H9 (cell line): ENCODE measurements around the gene FAIM2. TPM values are rescaled to one million over a fixed set of nuclear protein-coding genes. Genes with fewer than 3 reads are reported as not detected.

Source experiments
- DNase-seq: peaks from one replicate; pipeline ENCODE4 v3.0.0-alpha.2; 2017
- H2AFZ ChIP-seq: one replicate; pipeline ENCODE4 v1.6.1; 2013; ENCODE audit warnings: mild to moderate bottlenecking, low read length, control low read depth, moderate library complexity
- H2AK5ac ChIP-seq: 2 replicates; pipeline ENCODE4 v1.6.1; 2013; ENCODE audit warnings: low read length, control low read depth, mixed read lengths; ENCODE audit not compliant: insufficient read length
- H2BK120ac ChIP-seq: one replicate; pipeline ENCODE4 v1.6.1; 2013; ENCODE audit warnings: low read depth, mild to moderate bottlenecking, low read length, control low read depth, inconsistent platforms; ENCODE audit not compliant: poor library complexity, severe bottlenecking
- H2BK12ac ChIP-seq: 2 replicates; pipeline ENCODE4 v1.6.1; 2013; ENCODE audit warnings: low read length, control low read depth, mixed read lengths, low read depth; ENCODE audit not compliant: insufficient read length
- H2BK15ac ChIP-seq: 2 replicates; pipeline ENCODE4 v1.6.1; 2013; ENCODE audit warnings: low read depth, low read length, control low read depth
- H2BK20ac ChIP-seq: one replicate; pipeline ENCODE4 v1.6.1; 2013; ENCODE audit warnings: low read depth, mild to moderate bottlenecking, low read length, control low read depth, inconsistent platforms; ENCODE audit not compliant: poor library complexity, severe bottlenecking
- H2BK5ac ChIP-seq: 2 replicates; pipeline ENCODE4 v1.6.1; 2013; ENCODE audit warnings: low read length, control low read depth, mixed read lengths; ENCODE audit not compliant: insufficient read length
- H3K14ac ChIP-seq: 2 replicates; pipeline ENCODE4 v1.6.1; 2013; ENCODE audit warnings: low read length, control low read depth; ENCODE audit not compliant: insufficient read depth
- H3K18ac ChIP-seq: 2 replicates; pipeline ENCODE4 v1.6.1; 2013; ENCODE audit warnings: low read depth, mild to moderate bottlenecking, mixed read lengths, low read length, control low read depth; ENCODE audit not compliant: insufficient read length
- H3K23ac ChIP-seq: 2 replicates; pipeline ENCODE4 v1.6.1; 2013; ENCODE audit warnings: low read length, control low read depth, mixed read lengths, low read depth; ENCODE audit not compliant: insufficient read length
- H3K23me2 ChIP-seq: 2 replicates; pipeline ENCODE4 v1.6.1; 2013; ENCODE audit warnings: low read depth, mild to moderate bottlenecking, mixed read lengths, low read length, control low read depth; ENCODE audit not compliant: insufficient read length, poor library complexity, severe bottlenecking
- H3K27ac ChIP-seq: 2 replicates; pipeline ENCODE4 v1.5.1; 2013; ENCODE audit warnings: low read length, control low read depth, mixed read lengths, low read depth; ENCODE audit not compliant: insufficient read length
- H3K27me3 ChIP-seq: 2 replicates; pipeline ENCODE4 v1.6.1; 2013; ENCODE audit warnings: low read length, control low read depth, inconsistent platforms; ENCODE audit not compliant: insufficient read depth
- H3K4ac ChIP-seq: 2 replicates; pipeline ENCODE4 v1.6.1; 2013; ENCODE audit warnings: low read depth, mild to moderate bottlenecking, control low read depth, inconsistent platforms, low read length, moderate library complexity
- H3K4me1 ChIP-seq: 2 replicates; pipeline ENCODE4 v1.6.1; 2013; ENCODE audit warnings: low read length, control low read depth, inconsistent platforms; ENCODE audit not compliant: insufficient read depth
- H3K4me2 ChIP-seq: 2 replicates; pipeline ENCODE4 v1.6.1; 2013; ENCODE audit warnings: low read length, control low read depth, mixed read lengths; ENCODE audit not compliant: insufficient read length, insufficient read depth
- H3K56ac ChIP-seq: 2 replicates; pipeline ENCODE4 v1.6.1; 2013; ENCODE audit warnings: low read depth, mild to moderate bottlenecking, mixed read lengths, low read length, control low read depth; ENCODE audit not compliant: insufficient read length
- H3K79me1 ChIP-seq: 2 replicates; pipeline ENCODE4 v1.6.1; 2013; ENCODE audit warnings: low read depth, mild to moderate bottlenecking, moderate library complexity, low read length, control low read depth, inconsistent platforms; ENCODE audit not compliant: insufficient read depth, poor library complexity, severe bottlenecking
- H3K79me2 ChIP-seq: 2 replicates; pipeline ENCODE4 v1.6.1; 2013; ENCODE audit warnings: low read length, control low read depth, inconsistent platforms; ENCODE audit not compliant: insufficient read depth
- H3K9ac ChIP-seq: 2 replicates; pipeline ENCODE4 v1.6.1; 2013; ENCODE audit warnings: low read length, control low read depth, mixed read lengths; ENCODE audit not compliant: insufficient read length; ENCODE audit errors: extremely low read depth
- H3K9me3 ChIP-seq: one replicate; pipeline ENCODE4 v1.6.1; 2013; ENCODE audit warnings: low read depth, low read length, inconsistent platforms; ENCODE audit not compliant: control insufficient read depth
- H3T11ph ChIP-seq: one replicate; pipeline ENCODE4 v1.6.1; 2013; ENCODE audit warnings: mild to moderate bottlenecking, low read length, control low read depth, inconsistent platforms
- H4K20me1 ChIP-seq: one replicate; pipeline ENCODE4 v1.6.1; 2013; ENCODE audit not compliant: control insufficient read depth, insufficient read length, insufficient read depth
- H4K5ac ChIP-seq: 2 replicates; pipeline ENCODE4 v1.6.1; 2013; ENCODE audit warnings: low read depth, mild to moderate bottlenecking, mixed read lengths, low read length, control low read depth; ENCODE audit not compliant: insufficient read length
- H4K8ac ChIP-seq: replicated peaks from 2 replicates; pipeline ENCODE4 v1.6.1; 2013; ENCODE audit warnings: low read length, control low read depth, mixed read lengths, low read depth; ENCODE audit not compliant: insufficient read length
- H4K91ac ChIP-seq: 2 replicates; pipeline ENCODE4 v1.6.1; 2013; ENCODE audit warnings: low read depth, mild to moderate bottlenecking, moderate library complexity, mixed read lengths, low read length, control low read depth; ENCODE audit not compliant: insufficient read length
- H3K27ac Mint-ChIP-seq, 3 experiments: 2 replicates in 2 of 3; 3 replicates in 1 of 3; pipeline ENCODE4 v1.8.0; 2020 to 2021; ENCODE audit warnings: mixed read lengths in 3 of 3, mild to moderate bottlenecking in 1 of 3, moderate library complexity in 1 of 3
- H3K27me3 Mint-ChIP-seq: 2 replicates; pipeline ENCODE4 v1.8.0; 2021; ENCODE audit warnings: low read depth, mild to moderate bottlenecking, moderate library complexity, mixed read lengths
- H3K36me3 Mint-ChIP-seq, 3 experiments: 2 replicates in 2 of 3; 3 replicates in 1 of 3; pipeline ENCODE4 v1.8.0; 2020 to 2021; ENCODE audit warnings: low read depth in 3 of 3, mixed read lengths in 3 of 3; ENCODE audit not compliant: insufficient read depth in 1 of 3
- H3K4me1 Mint-ChIP-seq, 2 experiments: 2 replicates each; pipeline ENCODE4 v1.8.0; 2020; ENCODE audit warnings: mixed read lengths in 2 of 2
- H3K4me3 Mint-ChIP-seq, 2 experiments: 2 replicates in 1 of 2; 3 replicates in 1 of 2; pipeline ENCODE4 v1.8.0; 2020 to 2021; ENCODE audit warnings: mild to moderate bottlenecking in 2 of 2, mixed read lengths in 2 of 2, moderate library complexity in 1 of 2
- H3K9me3 Mint-ChIP-seq, 2 experiments: 2 replicates in 1 of 2; 3 replicates in 1 of 2; pipeline ENCODE4 v1.8.0; 2020; ENCODE audit warnings: mild to moderate bottlenecking in 2 of 2, mixed read lengths in 2 of 2, moderate library complexity in 1 of 2
- WGBS: extraction: QIAGEN DNeasy Blood & Tissue Kit; methylation state at CpG from one replicate; pipeline ENCODE4 v1.1.7; 2013; ENCODE audit warnings: missing lambda C conversion rate, low lambda C conversion rate, mixed read lengths; ENCODE audit not compliant: insufficient read length; ENCODE audit errors: extremely low coverage; 5-methylcytosine and 5-hydroxymethylcytosine counted together
- total RNA-seq: library from RNA; stranded (reverse); gene quantifications from 2 replicates; pipeline ENCODE4 v1.2.1, GENCODE V29; 2021
- TF ChIP-seq, protein P1 (sequence below): fragments of 200-600 bp; sonication (generic); conservative IDR thresholded peaks from 3 replicates; pipeline ENCODE4 v1.8.0; 2021; ENCODE audit warnings: antibody characterized with exemption, mild to moderate bottlenecking

FAIM2 gene
- total RNA-seq, 1 experiment from 2014 or later: 0.42 TPM

- Histone ChIP-seq H3K9ac (no peak overlapping the region), H3T11ph (no peak overlapping the region), H3K14ac (no peak overlapping the region), H3K23me2 (no peaks in the 10 kb centered on the region), H4K8ac (no peak overlapping the region), H3K56ac (no peak overlapping the region), H4K91ac (no peak overlapping the region), H2BK15ac (no peak overlapping the region), H3K27me3 (no peaks in the 10 kb centered on the region), H2AK5ac (no peak overlapping the region), H3K9me3 (no peaks in the 10 kb centered on the region), H3K4ac (no peak overlapping the region), H3K27ac (no peak overlapping the region), H3K23ac (no peak overlapping the region), H2BK20ac (no peak overlapping the region), H3K79me2 (no peaks in the 10 kb centered on the region), H3K79me1 (no peaks in the 10 kb centered on the region), H2BK120ac (no peak overlapping the region), H4K20me1 (no peaks in the 10 kb centered on the region), H3K4me2 (no peak overlapping the region), H3K18ac (no peak overlapping the region), H3K4me1 (no peaks in the 10 kb centered on the region), H4K5ac (no peak overlapping the region), H2BK5ac (no peak overlapping the region), H2BK12ac (no peak overlapping the region), H2AFZ (no peak overlapping the region)
- peak; percentile 21 for DNase-seq
- no peak overlapping the region for H3K4me3 Mint-ChIP-seq
- WGBS: no CpG with 5 or more reads among the region's 7 CpGs
- H3K27ac Mint-ChIP-seq: no peak overlapping the region
- no peaks in the 10 kb centered on the region for H3K36me3 Mint-ChIP-seq
- H3K27me3 Mint-ChIP-seq: peaks cover 4% of the 10 kb centered on the region
- TF ChIP-seq, protein P1, sequence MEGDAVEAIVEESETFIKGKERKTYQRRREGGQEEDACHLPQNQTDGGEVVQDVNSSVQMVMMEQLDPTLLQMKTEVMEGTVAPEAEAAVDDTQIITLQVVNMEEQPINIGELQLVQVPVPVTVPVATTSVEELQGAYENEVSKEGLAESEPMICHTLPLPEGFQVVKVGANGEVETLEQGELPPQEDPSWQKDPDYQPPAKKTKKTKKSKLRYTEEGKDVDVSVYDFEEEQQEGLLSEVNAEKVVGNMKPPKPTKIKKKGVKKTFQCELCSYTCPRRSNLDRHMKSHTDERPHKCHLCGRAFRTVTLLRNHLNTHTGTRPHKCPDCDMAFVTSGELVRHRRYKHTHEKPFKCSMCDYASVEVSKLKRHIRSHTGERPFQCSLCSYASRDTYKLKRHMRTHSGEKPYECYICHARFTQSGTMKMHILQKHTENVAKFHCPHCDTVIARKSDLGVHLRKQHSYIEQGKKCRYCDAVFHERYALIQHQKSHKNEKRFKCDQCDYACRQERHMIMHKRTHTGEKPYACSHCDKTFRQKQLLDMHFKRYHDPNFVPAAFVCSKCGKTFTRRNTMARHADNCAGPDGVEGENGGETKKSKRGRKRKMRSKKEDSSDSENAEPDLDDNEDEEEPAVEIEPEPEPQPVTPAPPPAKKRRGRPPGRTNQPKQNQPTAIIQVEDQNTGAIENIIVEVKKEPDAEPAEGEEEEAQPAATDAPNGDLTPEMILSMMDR: no peak
- H3K4me1 Mint-ChIP-seq: 0 out of 4 replicates have a peak, but pooled peaks cover 0 to 3% of the 10 kb centered on the region in 2 experiments
- no peaks in the 10 kb centered on the region for H3K9me3 Mint-ChIP-seq
These were observed 19.4 kb upstream of the FAIM2 start for GRCh38 chr12:49923035-49923644.
